ENCODE data around the gene GCK. TPM values are rescaled to one million over a fixed set of nuclear protein-coding genes. Genes with fewer than 3 reads are reported as not detected.

Gene GCK
- total RNA-seq, 1 experiment from 2014 or later = not detected

- H3K4me3 Mint-ChIP-seq (ENCODE audit: unreplicated experiment) = no peak overlapping the region
- intact Hi-C loops (cut with micrococcal nuclease) = no loop called here
- BruUV-seq (replicated peaks) = no TSS peak
- no peak overlapping the region for H3K27ac Mint-ChIP-seq (ENCODE audit: low read depth, unreplicated experiment)
- H3K27me3 Mint-ChIP-seq (ENCODE audit: insufficient read depth, unreplicated experiment) = no peaks in the 10 kb centered on the region
- CTCF ChIA-PET = interaction anchor here (0.7 kb wide), 1 partner anchor 1023 kb away, joined by 3 read pairs; no protein-coding TSS in a partner anchor
- POLR2A ChIA-PET = no interaction called here
- no peaks in the 10 kb centered on the region for H3K9me3 Mint-ChIP-seq (ENCODE audit: unreplicated experiment)
- peaks cover 34% of the 10 kb centered on the region for H3K36me3 Mint-ChIP-seq (ENCODE audit: insufficient read depth, unreplicated experiment)
- no peak for DNase-seq (ENCODE audit: unreplicated experiment)
- no peak for TF ChIP-seq CTCF (IDR thresholded peaks at IDR 0.05; ENCODE audit: unreplicated experiment)
- H3K4me1 Mint-ChIP-seq (ENCODE audit: insufficient read depth, unreplicated experiment) = peaks cover 18% of the 10 kb centered on the region
These were observed 72.2 kb downstream of the GCK start for GRCh38 chr7:44116789-44117666.

GRCh38 chr7:44116087-44116788 lies 73.0 kb downstream of the GCK start:
- no peak for DNase-seq (ENCODE audit: unreplicated experiment)
- Mint-ChIP-seq H3K27me3 (ENCODE audit: insufficient read depth, unreplicated experiment) (no peaks in the 10 kb centered on the region), H3K36me3 (ENCODE audit: insufficient read depth, unreplicated experiment) (peaks cover 40% of the 10 kb centered on the region), H3K27ac (ENCODE audit: low read depth, unreplicated experiment) (no peak overlapping the region), H3K9me3 (ENCODE audit: unreplicated experiment) (no peaks in the 10 kb centered on the region), H3K4me3 (ENCODE audit: unreplicated experiment) (no peak overlapping the region), H3K4me1 (ENCODE audit: insufficient read depth, unreplicated experiment) (peaks cover 15% of the 10 kb centered on the region)
- POLR2A ChIA-PET = no interaction called here
- no TSS peak for BruUV-seq (replicated peaks)
- TF ChIP-seq CTCF (IDR thresholded peaks at IDR 0.05; ENCODE audit: unreplicated experiment) = no peak
- intact Hi-C loops (cut with micrococcal nuclease) = no loop called here
- CTCF ChIA-PET = interaction anchor here (0.7 kb wide), 1 partner anchor 1024 kb away, joined by 3 read pairs; no protein-coding TSS in a partner anchor

- CTCF ChIA-PET = no interaction called here
- peaks cover 7% of the 10 kb centered on the region for H3K4me1 Mint-ChIP-seq (ENCODE audit: insufficient read depth, unreplicated experiment)
- intact Hi-C loops (cut with micrococcal nuclease) = no loop called here
- no peaks in the 10 kb centered on the region for H3K9me3 Mint-ChIP-seq (ENCODE audit: unreplicated experiment)
- DNase-seq (ENCODE audit: unreplicated experiment) = no peak
- POLR2A ChIA-PET = interaction anchor here (0.8 to 1.5 kb wide), 6 partner anchors 8 to 376 kb away, joined by 3 to 5 read pairs (median 4); partner anchors contain the start of gene POLD2
- peaks cover 27% of the 10 kb centered on the region for H3K36me3 Mint-ChIP-seq (ENCODE audit: insufficient read depth, unreplicated experiment)
- H3K4me3 Mint-ChIP-seq (ENCODE audit: unreplicated experiment) = no peak overlapping the region
- no TSS peak for BruUV-seq (replicated peaks)
- H3K27me3 Mint-ChIP-seq (ENCODE audit: insufficient read depth, unreplicated experiment) = no peaks in the 10 kb centered on the region
- TF ChIP-seq CTCF (IDR thresholded peaks at IDR 0.05; ENCODE audit: unreplicated experiment) = no peak
- no peak overlapping the region for H3K27ac Mint-ChIP-seq (ENCODE audit: low read depth, unreplicated experiment)
These were observed 74.5 kb downstream of the GCK start for GRCh38 chr7:44114586-44115310.
